Liver (tissue), 3 donors: Measurements from ENCODE around the gene SNX33.

Experiments
- EGR1 ChIP-seq, 2 donors: IDR thresholded peaks; 2 replicates each; pipeline ENCODE4 v1.6.1; 2016 to 2018; ENCODE audit warnings: antibody characterized with exemption in 2 of 2, low read depth in 2 of 2
- FOXA1 ChIP-seq: IDR thresholded peaks from 2 replicates; pipeline ENCODE4 v1.6.1; 2016; ENCODE audit warnings: antibody characterized with exemption
- JUND ChIP-seq, 2 donors: IDR thresholded peaks; 2 replicates each; pipeline ENCODE4 v1.6.1; 2016; ENCODE audit warnings: antibody characterized with exemption in 2 of 2
- NR2F2 ChIP-seq: IDR thresholded peaks from 2 replicates; pipeline ENCODE4 v1.6.1; 2016; ENCODE audit warnings: antibody characterized with exemption
- RAD21 ChIP-seq, 2 donors: IDR thresholded peaks; 2 replicates each; pipeline ENCODE4 v1.6.1; 2016; ENCODE audit warnings: antibody characterized with exemption in 2 of 2, mild to moderate bottlenecking in 2 of 2
- RXRA ChIP-seq, 2 donors: IDR thresholded peaks; 2 replicates each; pipeline ENCODE4 v1.6.1; 2017 to 2018; ENCODE audit warnings: antibody characterized with exemption in 2 of 2, mild to moderate bottlenecking in 1 of 2
- SP1 ChIP-seq: IDR thresholded peaks from 2 replicates; pipeline ENCODE4 v1.6.1; 2018; ENCODE audit warnings: antibody characterized with exemption, mild to moderate bottlenecking
- TAF1 ChIP-seq: conservative IDR thresholded peaks from 2 replicates; pipeline ENCODE4 v1.6.1; 2016; ENCODE audit warnings: antibody characterized with exemption, mild to moderate bottlenecking
- YY1 ChIP-seq: IDR thresholded peaks from 2 replicates; pipeline ENCODE4 v1.6.1; 2016; ENCODE audit warnings: antibody characterized with exemption, mild to moderate bottlenecking
- TF ChIP-seq, protein P1 (sequence below): fragments of 150-350 bp; IDR thresholded peaks from 2 replicates; pipeline ENCODE4 v1.5.1; 2017; ENCODE audit warnings: improper control_type of control experiment, low read depth, low read length; ENCODE audit not compliant: missing input control
- TF ChIP-seq, protein P2 (sequence below): IDR thresholded peaks from 2 replicates; pipeline ENCODE4 v1.6.1; 2016; ENCODE audit warnings: antibody characterized with exemption, mild to moderate bottlenecking
- TF ChIP-seq, protein P3 (sequence below): IDR thresholded peaks from 2 replicates; pipeline ENCODE4 v1.6.1; 2016; ENCODE audit warnings: antibody characterized with exemption
- TF ChIP-seq, protein P4 (sequence below): IDR thresholded peaks from 2 replicates; pipeline ENCODE4 v1.6.1; 2016; ENCODE audit warnings: antibody characterized with exemption
- TF ChIP-seq, protein P5 (sequence below): IDR thresholded peaks from 2 replicates; pipeline ENCODE4 v1.6.1; 2016; ENCODE audit warnings: antibody characterized with exemption
- donor health status: healthy.
- donor health status: healthy.

DNA sequence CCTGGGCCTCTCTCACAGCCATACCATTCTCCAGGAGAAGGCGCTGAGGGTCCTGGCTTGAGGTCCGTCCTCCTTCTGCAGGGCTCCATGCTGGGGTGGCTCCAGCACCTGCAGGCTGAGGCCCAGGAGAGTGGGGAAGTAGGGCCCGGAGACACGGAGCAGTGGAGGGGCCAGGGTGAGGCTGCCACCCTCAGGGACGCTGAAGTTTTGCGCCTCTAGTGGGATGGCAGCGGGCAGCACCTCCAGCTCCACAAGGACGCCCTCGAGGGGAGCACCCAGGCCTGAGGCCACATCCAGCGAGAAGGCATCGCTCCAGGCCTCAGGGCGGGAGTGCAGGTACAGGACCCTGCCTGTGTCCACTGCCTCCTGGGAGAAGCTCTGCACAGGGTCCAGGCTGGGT lies 37.5 kb downstream of the SNX33 start:
- TF ChIP-seq FOXA1 (no peak), TAF1 (no peak), JUND (IDR thresholded peaks at IDR 0.05) (no peak), RXRA (IDR thresholded peaks at IDR 0.05) (no peak), EGR1 (IDR thresholded peaks at IDR 0.05; ENCODE audit: low read depth in 2 of 2) (no peak), RAD21 (IDR thresholded peaks at IDR 0.05) (no peak), SP1 (no peak), NR2F2 (no peak), YY1 (no peak)
- TF ChIP-seq, protein P1, sequence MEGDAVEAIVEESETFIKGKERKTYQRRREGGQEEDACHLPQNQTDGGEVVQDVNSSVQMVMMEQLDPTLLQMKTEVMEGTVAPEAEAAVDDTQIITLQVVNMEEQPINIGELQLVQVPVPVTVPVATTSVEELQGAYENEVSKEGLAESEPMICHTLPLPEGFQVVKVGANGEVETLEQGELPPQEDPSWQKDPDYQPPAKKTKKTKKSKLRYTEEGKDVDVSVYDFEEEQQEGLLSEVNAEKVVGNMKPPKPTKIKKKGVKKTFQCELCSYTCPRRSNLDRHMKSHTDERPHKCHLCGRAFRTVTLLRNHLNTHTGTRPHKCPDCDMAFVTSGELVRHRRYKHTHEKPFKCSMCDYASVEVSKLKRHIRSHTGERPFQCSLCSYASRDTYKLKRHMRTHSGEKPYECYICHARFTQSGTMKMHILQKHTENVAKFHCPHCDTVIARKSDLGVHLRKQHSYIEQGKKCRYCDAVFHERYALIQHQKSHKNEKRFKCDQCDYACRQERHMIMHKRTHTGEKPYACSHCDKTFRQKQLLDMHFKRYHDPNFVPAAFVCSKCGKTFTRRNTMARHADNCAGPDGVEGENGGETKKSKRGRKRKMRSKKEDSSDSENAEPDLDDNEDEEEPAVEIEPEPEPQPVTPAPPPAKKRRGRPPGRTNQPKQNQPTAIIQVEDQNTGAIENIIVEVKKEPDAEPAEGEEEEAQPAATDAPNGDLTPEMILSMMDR, result no peak
- TF ChIP-seq, protein P2, sequence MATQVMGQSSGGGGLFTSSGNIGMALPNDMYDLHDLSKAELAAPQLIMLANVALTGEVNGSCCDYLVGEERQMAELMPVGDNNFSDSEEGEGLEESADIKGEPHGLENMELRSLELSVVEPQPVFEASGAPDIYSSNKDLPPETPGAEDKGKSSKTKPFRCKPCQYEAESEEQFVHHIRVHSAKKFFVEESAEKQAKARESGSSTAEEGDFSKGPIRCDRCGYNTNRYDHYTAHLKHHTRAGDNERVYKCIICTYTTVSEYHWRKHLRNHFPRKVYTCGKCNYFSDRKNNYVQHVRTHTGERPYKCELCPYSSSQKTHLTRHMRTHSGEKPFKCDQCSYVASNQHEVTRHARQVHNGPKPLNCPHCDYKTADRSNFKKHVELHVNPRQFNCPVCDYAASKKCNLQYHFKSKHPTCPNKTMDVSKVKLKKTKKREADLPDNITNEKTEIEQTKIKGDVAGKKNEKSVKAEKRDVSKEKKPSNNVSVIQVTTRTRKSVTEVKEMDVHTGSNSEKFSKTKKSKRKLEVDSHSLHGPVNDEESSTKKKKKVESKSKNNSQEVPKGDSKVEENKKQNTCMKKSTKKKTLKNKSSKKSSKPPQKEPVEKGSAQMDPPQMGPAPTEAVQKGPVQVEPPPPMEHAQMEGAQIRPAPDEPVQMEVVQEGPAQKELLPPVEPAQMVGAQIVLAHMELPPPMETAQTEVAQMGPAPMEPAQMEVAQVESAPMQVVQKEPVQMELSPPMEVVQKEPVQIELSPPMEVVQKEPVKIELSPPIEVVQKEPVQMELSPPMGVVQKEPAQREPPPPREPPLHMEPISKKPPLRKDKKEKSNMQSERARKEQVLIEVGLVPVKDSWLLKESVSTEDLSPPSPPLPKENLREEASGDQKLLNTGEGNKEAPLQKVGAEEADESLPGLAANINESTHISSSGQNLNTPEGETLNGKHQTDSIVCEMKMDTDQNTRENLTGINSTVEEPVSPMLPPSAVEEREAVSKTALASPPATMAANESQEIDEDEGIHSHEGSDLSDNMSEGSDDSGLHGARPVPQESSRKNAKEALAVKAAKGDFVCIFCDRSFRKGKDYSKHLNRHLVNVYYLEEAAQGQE, result no peak
- TF ChIP-seq, protein P3, sequence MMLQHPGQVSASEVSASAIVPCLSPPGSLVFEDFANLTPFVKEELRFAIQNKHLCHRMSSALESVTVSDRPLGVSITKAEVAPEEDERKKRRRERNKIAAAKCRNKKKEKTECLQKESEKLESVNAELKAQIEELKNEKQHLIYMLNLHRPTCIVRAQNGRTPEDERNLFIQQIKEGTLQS, result no peak
- TF ChIP-seq, protein P4, sequence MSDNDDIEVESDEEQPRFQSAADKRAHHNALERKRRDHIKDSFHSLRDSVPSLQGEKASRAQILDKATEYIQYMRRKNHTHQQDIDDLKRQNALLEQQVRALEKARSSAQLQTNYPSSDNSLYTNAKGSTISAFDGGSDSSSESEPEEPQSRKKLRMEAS, result no peak
- TF ChIP-seq, protein P5, sequence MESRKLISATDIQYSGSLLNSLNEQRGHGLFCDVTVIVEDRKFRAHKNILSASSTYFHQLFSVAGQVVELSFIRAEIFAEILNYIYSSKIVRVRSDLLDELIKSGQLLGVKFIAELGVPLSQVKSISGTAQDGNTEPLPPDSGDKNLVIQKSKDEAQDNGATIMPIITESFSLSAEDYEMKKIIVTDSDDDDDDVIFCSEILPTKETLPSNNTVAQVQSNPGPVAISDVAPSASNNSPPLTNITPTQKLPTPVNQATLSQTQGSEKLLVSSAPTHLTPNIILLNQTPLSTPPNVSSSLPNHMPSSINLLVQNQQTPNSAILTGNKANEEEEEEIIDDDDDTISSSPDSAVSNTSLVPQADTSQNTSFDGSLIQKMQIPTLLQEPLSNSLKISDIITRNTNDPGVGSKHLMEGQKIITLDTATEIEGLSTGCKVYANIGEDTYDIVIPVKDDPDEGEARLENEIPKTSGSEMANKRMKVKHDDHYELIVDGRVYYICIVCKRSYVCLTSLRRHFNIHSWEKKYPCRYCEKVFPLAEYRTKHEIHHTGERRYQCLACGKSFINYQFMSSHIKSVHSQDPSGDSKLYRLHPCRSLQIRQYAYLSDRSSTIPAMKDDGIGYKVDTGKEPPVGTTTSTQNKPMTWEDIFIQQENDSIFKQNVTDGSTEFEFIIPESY, result no peak
